Heart left ventricle (tissue), 16 donors: ENCODE results near the gene RCAN3. TPM values are rescaled to one million over a fixed set of nuclear protein-coding genes. Genes with fewer than 3 reads are reported as not detected.
"Not testable (repeated sequence)": the region's sequence is repeated elsewhere in the genome, so short reads cannot be mapped to it uniquely, and the experiment has no call there.

ENCODE experiments used
- ATAC-seq, 4 donors: fragments of 200-7000 bp; cut with Tn5 transposase; one replicate each; pipeline ENCODE4 v1.9.1; 2020 to 2022; ENCODE audit warnings: moderate library complexity in 4 of 4, mild to moderate bottlenecking in 3 of 4, moderate number of reproducible peaks in 1 of 4
- DNase-seq, 5 donors: peaks; one replicate each; pipeline ENCODE4 v3.0.0-alpha.2; 2020
- H3K27ac ChIP-seq, 12 donors: fragments of 200-600 bp; sonication (generic) in 4 of 12; one replicate each; pipeline versions ENCODE4 v1.5.0 to v1.8.0; 2016 to 2022; ENCODE audit warnings: mild to moderate bottlenecking in 2 of 12
- H3K27me3 ChIP-seq, 9 donors: fragments of 200-600 bp; sonication (generic) in 2 of 9; one replicate each; pipeline versions ENCODE4 v1.5.1 to v1.8.0; 2016 to 2022; ENCODE audit warnings: mild to moderate bottlenecking in 3 of 9
- H3K36me3 ChIP-seq, 9 donors: fragments of 200-600 bp; sonication (generic) in 2 of 9; one replicate each; pipeline versions ENCODE4 v1.5.0 to v1.8.0; 2018 to 2022; ENCODE audit warnings: mild to moderate bottlenecking in 2 of 9
- H3K4me1 ChIP-seq, 12 donors: fragments of 200-600 bp; sonication (generic) in 4 of 12; one replicate each; pipeline versions ENCODE4 v1.5.0 to v1.8.0; 2016 to 2022; ENCODE audit warnings: mild to moderate bottlenecking in 3 of 12
- H3K4me3 ChIP-seq, 12 donors: fragments of 200-600 bp; sonication (generic) in 4 of 12; one replicate each; pipeline versions ENCODE4 v1.5.0 to v1.8.0; 2017 to 2022; ENCODE audit warnings: mild to moderate bottlenecking in 9 of 12, moderate library complexity in 4 of 12
- H3K9me3 ChIP-seq, 12 donors: fragments of 200-600 bp; sonication (generic) in 4 of 12; one replicate each; pipeline versions ENCODE4 v1.5.0 to v1.8.0; 2016 to 2022; ENCODE audit warnings: mild to moderate bottlenecking in 1 of 12
- CTCF ChIP-seq, 12 donors: fragments of 200-600 bp; sonication (generic) in 4 of 12; IDR thresholded peaks; one replicate each; pipeline versions ENCODE4 v1.5.0 to v1.8.0; 2018 to 2022; ENCODE audit warnings: antibody characterized with exemption in 12 of 12, mild to moderate bottlenecking in 5 of 12
- POLR2A ChIP-seq, 2 donors: fragments of 450-650 bp; IDR thresholded peaks; one replicate each; pipeline ENCODE4 v1.6.1; 2017; ENCODE audit warnings: antibody characterized with exemption in 2 of 2, mild to moderate bottlenecking in 2 of 2, moderate library complexity in 2 of 2
- WGBS, 4 donors: extraction: QIAGEN DNeasy Blood & Tissue Kit in 2 of 4; methylation state at CpG; one replicate each; pipeline versions ENCODE4 v1.1.5 to v1.1.7; 2013 to 2018; 5-methylcytosine and 5-hydroxymethylcytosine counted together
- intact Hi-C, 10 donors: fragments of 100-400 bp; cut with DNase I; formaldehyde crosslinking; loops; one replicate each; pipeline versions ENCODE4 v1.11.1 to v1.14.2; 2022
- polyA plus RNA-seq, 2 donors: library from polyadenylated mRNA; stranded (reverse); fragments of 200-250 nt; gene quantifications; one replicate each; pipeline ENCODE4 v1.2.3, GENCODE V29; 2013
- total RNA-seq, 9 donors: library from RNA; depleted of rRNA in 2 of 9; stranded (reverse); fragments of >200 nt in 2 of 9; fragmentation: NEBNext Ultra II Directional in 3 of 9; extraction: Animal tissue kit (Norgen Biotek cat#: 25700) in 3 of 9; gene quantifications; one replicate each; pipeline versions ENCODE4 v1.1.0 to v1.2.4, GENCODE V29; 2016 to 2023
- donor health status: ischemic (EF 13 %, LVEDD 7.1; RV severe dilation, severe dysfunction).
- donor health status: healthy with polysubstance abuse.
- donor health status: DM: no; HTN: yes; CAD: no.
- donor health status: DM: no; HTN: no; CAD: no.
- donor health status: ischemic (EF 25% LVEDD 6.9; RV normal size, moderate dysfunction).
- donor health status: ischemic (EF 25% LVEDD 5.7; RV mildly dilated, moderate dysfunction).
- donor health status: healthy.
- donor health status: DM: yes; HTN: yes; CAD: no.
- donor health status: ischemic (EF 35%, LVEDD 5.7; RV mildly dilated, moderate dysfunction).
- donor health status: nonischemic (EF 11% LVEDD 7.7; RV severe dilation, severe dysfunction).
- donor health status: DM: yes; HTN: yes; CAD: no.
- donor health status: PGD.
- donor health status: ischemic (EF 29% LVEDD 5.4; RV normal size, mild dysfunction).
- donor health status: nonischemic (EF 23%, LVEDD 6.1; RV moderate dilation, normal function).

Gene RCAN3
- total and polyA plus RNA-seq, 11 donors = 2.1 to 9.7 (median 5.9) TPM

GRCh38 chr1:24508911-24509310, 6.3 kb downstream of the RCAN3 start:
- Histone ChIP-seq H3K9me3 (no peaks in the 10 kb centered on the region), H3K4me3 (no peak overlapping the region), H3K27me3 (no peaks in the 10 kb centered on the region), H3K27ac (no peak overlapping the region), H3K36me3 (no peaks in the 10 kb centered on the region), H3K4me1 (peaks cover 0 to 6% (median 0%) of the 10 kb centered on the region in 12 donors)
- ATAC-seq = no peak
- TF ChIP-seq CTCF (IDR thresholded peaks at IDR 0.05) = no peak
- no peak for TF ChIP-seq POLR2A (IDR thresholded peaks at IDR 0.05)
- intact Hi-C loops = loop anchor here in 4 of 10 donors (2.0 to 10.0 kb wide), 3 partner anchors 46 to 94 kb away; partner anchors contain the start of genes NIPAL3 (in 3 of the 4) and STPG1 (in 2 of the 4)
- DNase-seq = no peak
- 95 to 98% (median 97%) methylated on average over 5 of the region's 5 CpGs for WGBS, 4 donors

- Histone ChIP-seq H3K9me3 (no peaks in the 10 kb centered on the region), H3K36me3 (peaks cover 0 to 7% (median 0%) of the 10 kb centered on the region in 9 donors), H3K4me1 (no peaks in the 10 kb centered on the region), H3K27me3 (no peaks in the 10 kb centered on the region), H3K27ac (no peak overlapping the region), H3K4me3 (no peak overlapping the region)
- TF ChIP-seq CTCF (IDR thresholded peaks at IDR 0.05) (no peak), POLR2A (IDR thresholded peaks at IDR 0.05) (no peak)
- ATAC-seq = no peak
- intact Hi-C loops = no loop called here
- no peak for DNase-seq
- WGBS, 4 donors = 71 to 73% (median 72%) methylated on average over 2 of the region's 2 CpGs
Observed at GRCh38 chr1:24513706-24514105, 11.1 kb downstream of the RCAN3 start.

GRCh38 chr1:24514946-24515345, 12.3 kb downstream of the RCAN3 start:
- Histone ChIP-seq H3K27ac (no peak overlapping the region), H3K9me3 (no peaks in the 10 kb centered on the region), H3K4me1 (no peaks in the 10 kb centered on the region), H3K36me3 (peaks cover 0 to 7% (median 0%) of the 10 kb centered on the region in 9 donors), H3K27me3 (no peaks in the 10 kb centered on the region), H3K4me3 (no peak overlapping the region)
- 91 to 98% (median 95%) methylated on average over 5 of the region's 5 CpGs for WGBS, 4 donors
- ATAC-seq = no peak
- TF ChIP-seq POLR2A (IDR thresholded peaks at IDR 0.05) (no peak), CTCF (IDR thresholded peaks at IDR 0.05) (no peak)
- intact Hi-C loops = no loop called here
- DNase-seq = no peak

GRCh38 chr1:24515671-24516209, 13.1 kb downstream of the RCAN3 start:
- peak in 1 of 5 donors; percentile 34 for DNase-seq
- WGBS, 4 donors = 86 to 90% (median 89%) methylated on average over 14 of the region's 14 CpGs
- not testable (repeated sequence) for H3K27me3 ChIP-seq

GRCh38 chr1:24516506-24516905, 13.9 kb downstream of the RCAN3 start:
- Histone ChIP-seq H3K4me3 (no peak overlapping the region), H3K27me3 (no peaks in the 10 kb centered on the region), H3K36me3 (peaks cover 0 to 8% (median 0%) of the 10 kb centered on the region in 9 donors), H3K27ac (no peak overlapping the region), H3K4me1 (no peaks in the 10 kb centered on the region), H3K9me3 (no peaks in the 10 kb centered on the region)
- ATAC-seq (no peak), DNase-seq (no peak)
- WGBS, 4 donors = 85 to 89% (median 86%) methylated on average over 12 of the region's 12 CpGs
- TF ChIP-seq CTCF (IDR thresholded peaks at IDR 0.05) (no peak), POLR2A (IDR thresholded peaks at IDR 0.05) (no peak)
- intact Hi-C loops = no loop called here

More at GRCh38 chr1:24515671-24516209, 13.1 kb downstream of the RCAN3 start:
- H3K27ac ChIP-seq, H3K4me1 ChIP-seq, H3K4me3 ChIP-seq, H3K36me3 ChIP-seq, ATAC-seq, H3K9me3 ChIP-seq, intact Hi-C loops: not testable (repeated sequence)
